ENCODE results near the gene NUDT16L1. TPM values are rescaled to one million over a fixed set of nuclear protein-coding genes. Genes with fewer than 3 reads are reported as not detected.

Gene NUDT16L1
- total and polyA plus RNA-seq, 2 of the 13 experiments (the other 11 are each of a cell fraction or from before 2014, with no cell fraction given), result 28.0 to 40.5 TPM

- TF ChIP-seq SNAPC4 (CRISPR knock-in tag; IDR thresholded peaks at IDR 0.05) (no peak), ZNF160 (CRISPR knock-in tag; IDR thresholded peaks at IDR 0.05) (no peak; the same call in 1 of the 2 replicates), ZKSCAN8 (CRISPR knock-in tag; IDR thresholded peaks at IDR 0.05; ENCODE audit: borderline replicate concordance) (no peak), ZNF530 (CRISPR knock-in tag; IDR thresholded peaks at IDR 0.05; ENCODE audit: low read depth) (no peak), CEBPZ (IDR thresholded peaks at IDR 0.05; ENCODE audit: low read length) (no peak), UBTF (CRISPR knock-in tag; IDR thresholded peaks at IDR 0.05) (peak; percentile 63), YEATS4 (CRISPR knock-in tag; IDR thresholded peaks at IDR 0.05; ENCODE audit: borderline replicate concordance) (no peak), PHB2 (IDR thresholded peaks at IDR 0.05; ENCODE audit: partially characterized antibody) (no peak), ATF2 (CRISPR knock-in tag; IDR thresholded peaks at IDR 0.05) (no peak), NFIC (IDR thresholded peaks at IDR 0.05; ENCODE audit: low read length) (no peak), ZNF672 (CRISPR knock-in tag; IDR thresholded peaks at IDR 0.05) (no peak), ZNF343 (CRISPR knock-in tag; IDR thresholded peaks at IDR 0.05) (no peak), NBN (conservative IDR thresholded peaks at IDR 0.05) (no peak), ZNF446 (CRISPR knock-in tag; IDR thresholded peaks at IDR 0.05) (peak; percentile 89), ZNF354B (CRISPR knock-in tag; IDR thresholded peaks at IDR 0.05) (no peak), TBL1XR1 (IDR thresholded peaks at IDR 0.05; ENCODE audit: borderline replicate concordance, low read length, partially characterized antibody) (no peak), GABPB1 (CRISPR knock-in tag; IDR thresholded peaks at IDR 0.05) (peak; percentile 59), ZNF138 (CRISPR knock-in tag; IDR thresholded peaks at IDR 0.05; ENCODE audit: low read depth) (0 out of 2 replicates have a peak, but pooled peaks have one; percentile 21)
Observed at GRCh38 chr16:4693296-4693955, at the start of gene NUDT16L1 (continued).

Data from HepG2 (cell line).